PC-3 (cell line): ENCODE measurements around the gene TSPYL2. TPM values are rescaled to one million over a fixed set of nuclear protein-coding genes. Genes with fewer than 3 reads are reported as not detected.

Source experiments
- ATAC-seq: fragments of 200-7000 bp; cut with Tn5 transposase; 2 replicates; pipeline ENCODE4 v1.9.1; 2020; ENCODE audit warnings: mild to moderate bottlenecking, moderate library complexity
- BruUV-seq: library from RNA; stranded (reverse); fragments of 400-500 nt; replicated peaks from 2 replicates; lab custom pipeline; 2021; lab: Mats Ljungman, UMichigan
- CTCF ChIA-PET: fragments of 300-600 bp; sonication (Branson Sonifier 250); formaldehyde crosslinking; loops from one replicate; lab custom pipeline; 2022; ENCODE audit warnings: antibody characterized with exemption; lab: Charles Lee
- POLR2A ChIA-PET: fragments of 300-600 bp; sonication (Branson Sonifier 250); formaldehyde crosslinking; loops from one replicate; lab custom pipeline; 2022; ENCODE audit warnings: antibody characterized with exemption; ENCODE audit not compliant: unreplicated experiment; lab: Charles Lee
- DNase-seq: peaks from one replicate; pipeline ENCODE4 v3.0.0-alpha.2; 2015
- H2AFZ ChIP-seq: fragments of 300-600 bp; sonication (generic); 2 replicates; pipeline ENCODE4 v1.6.0; 2016; ENCODE audit warnings: antibody characterized with exemption, low read length
- H3F3A ChIP-seq: fragments of 300-600 bp; sonication (generic); one replicate; pipeline ENCODE4 v1.6.0; 2017; ENCODE audit warnings: antibody characterized with exemption, low read length, control low read depth, mild to moderate bottlenecking; ENCODE audit not compliant: unreplicated experiment
- H3K27ac ChIP-seq: fragments of 300-600 bp; sonication (generic); 2 replicates; pipeline ENCODE4 v1.5.1; 2016; ENCODE audit warnings: mild to moderate bottlenecking, low read length
- H3K27me3 ChIP-seq: fragments of 300-600 bp; sonication (generic); 2 replicates; pipeline ENCODE4 v1.6.1; 2016; ENCODE audit warnings: low read length, mixed read lengths
- H3K36me3 ChIP-seq: fragments of 300-600 bp; sonication (generic); 2 replicates; pipeline ENCODE4 v1.6.1; 2016; ENCODE audit warnings: low read depth, mixed run types, low read length, mixed read lengths
- H3K4me1 ChIP-seq: fragments of 300-600 bp; sonication (generic); 2 replicates; pipeline ENCODE4 v1.5.1; 2016; ENCODE audit warnings: low read length; ENCODE audit not compliant: insufficient read depth
- H3K4me2 ChIP-seq: fragments of 300-600 bp; sonication (generic); 2 replicates; pipeline ENCODE4 v1.6.0; 2016; ENCODE audit warnings: low read length
- H3K4me3 ChIP-seq: fragments of 300-600 bp; sonication (generic); 2 replicates; pipeline ENCODE4 v1.5.1; 2016; ENCODE audit warnings: mild to moderate bottlenecking, low read length, mixed read lengths
- H3K79me2 ChIP-seq: fragments of 300-600 bp; sonication (generic); 2 replicates; pipeline ENCODE4 v1.6.1; 2017; ENCODE audit warnings: low read length, mixed read lengths
- H3K9ac ChIP-seq: fragments of 300-600 bp; sonication (generic); 2 replicates; pipeline ENCODE4 v1.6.0; 2016; ENCODE audit warnings: mild to moderate bottlenecking, low read length
- H3K9me2 ChIP-seq: fragments of 300-600 bp; sonication (generic); replicated peaks from 2 replicates; pipeline ENCODE4 v1.6.1; 2016; ENCODE audit warnings: mixed run types, low read length, mixed read lengths
- H3K9me3 ChIP-seq: fragments of 300-600 bp; sonication (generic); 2 replicates; pipeline ENCODE4 v1.6.1; 2016; ENCODE audit warnings: low read length, mixed read lengths
- H4K20me1 ChIP-seq: fragments of 300-600 bp; sonication (generic); 2 replicates; pipeline ENCODE4 v1.6.1; 2016; ENCODE audit warnings: low read length, mixed read lengths
- EZH2 ChIP-seq: fragments of 300-600 bp; sonication (generic); IDR thresholded peaks from one replicate; pipeline ENCODE4 v1.6.1; 2017; ENCODE audit warnings: antibody characterized with exemption, mild to moderate bottlenecking, low read length; ENCODE audit not compliant: unreplicated experiment
- EZH2phosphoT487 ChIP-seq: fragments of 300-600 bp; sonication (generic); IDR thresholded peaks from 2 replicates; pipeline ENCODE4 v1.6.1; 2018; ENCODE audit warnings: mild to moderate bottlenecking, antibody characterized with exemption, low read length, borderline replicate concordance
- intact Hi-C: fragments of 100-400 bp; cut with micrococcal nuclease; formaldehyde crosslinking; loops from 2 replicates; pipeline ENCODE4 v1.9.0; 2023
- total RNA-seq: library from RNA; depleted of rRNA; stranded (reverse); fragments of >200 nt; gene quantifications from 2 replicates; pipeline ENCODE4 v1.2.3, GENCODE V29; 2014
- TF ChIP-seq, protein P1 (sequence below): fragments of 300-600 bp; sonication (generic); conservative IDR thresholded peaks from 2 replicates; pipeline ENCODE4 v1.5.1; 2017; ENCODE audit warnings: antibody characterized with exemption, low read depth, mild to moderate bottlenecking, low read length

TSPYL2 gene
- total RNA-seq, 1 experiment from 2014 or later: 22.4 TPM

DNA sequence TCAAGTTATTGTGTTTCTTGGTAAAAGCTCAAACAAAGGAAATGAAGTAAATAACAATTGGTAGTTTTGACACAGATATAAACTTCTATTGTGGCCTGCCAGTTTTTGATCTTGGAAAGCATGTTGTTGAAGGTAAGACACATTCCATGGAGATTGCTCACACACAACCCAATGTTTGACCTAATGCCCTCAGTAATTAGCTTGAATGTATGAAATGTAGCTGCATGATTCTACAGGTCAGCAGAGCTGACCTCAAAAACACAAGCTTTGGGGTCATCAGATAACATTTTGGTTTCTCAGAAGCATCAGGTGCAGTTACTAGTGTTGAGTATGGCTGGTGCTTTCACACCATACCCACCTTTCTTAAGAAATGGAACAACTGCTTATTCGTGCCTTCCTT is 17.1 kb upstream of the TSPYL2 start:
- Histone ChIP-seq H3K79me2 (no peaks in the 10 kb centered on the region), H3K4me3 (no peak overlapping the region), H3K9me2 (no peaks in the 10 kb centered on the region), H3F3A (no peaks in the 10 kb centered on the region), H3K4me1 (no peaks in the 10 kb centered on the region), H3K9me3 (no peaks in the 10 kb centered on the region), H3K27me3 (no peaks in the 10 kb centered on the region), H3K36me3 (no peaks in the 10 kb centered on the region), H2AFZ (no peak overlapping the region), H4K20me1 (no peaks in the 10 kb centered on the region), H3K4me2 (no peak overlapping the region), H3K27ac (no peak overlapping the region), H3K9ac (no peak overlapping the region)
- ChIA-PET POLR2A (no interaction called here), CTCF (no interaction called here)
- ATAC-seq: no peak
- intact Hi-C loops: no loop called here
- no peak for TF ChIP-seq EZH2
- no peak for TF ChIP-seq EZH2phosphoT487
- TF ChIP-seq, protein P1, sequence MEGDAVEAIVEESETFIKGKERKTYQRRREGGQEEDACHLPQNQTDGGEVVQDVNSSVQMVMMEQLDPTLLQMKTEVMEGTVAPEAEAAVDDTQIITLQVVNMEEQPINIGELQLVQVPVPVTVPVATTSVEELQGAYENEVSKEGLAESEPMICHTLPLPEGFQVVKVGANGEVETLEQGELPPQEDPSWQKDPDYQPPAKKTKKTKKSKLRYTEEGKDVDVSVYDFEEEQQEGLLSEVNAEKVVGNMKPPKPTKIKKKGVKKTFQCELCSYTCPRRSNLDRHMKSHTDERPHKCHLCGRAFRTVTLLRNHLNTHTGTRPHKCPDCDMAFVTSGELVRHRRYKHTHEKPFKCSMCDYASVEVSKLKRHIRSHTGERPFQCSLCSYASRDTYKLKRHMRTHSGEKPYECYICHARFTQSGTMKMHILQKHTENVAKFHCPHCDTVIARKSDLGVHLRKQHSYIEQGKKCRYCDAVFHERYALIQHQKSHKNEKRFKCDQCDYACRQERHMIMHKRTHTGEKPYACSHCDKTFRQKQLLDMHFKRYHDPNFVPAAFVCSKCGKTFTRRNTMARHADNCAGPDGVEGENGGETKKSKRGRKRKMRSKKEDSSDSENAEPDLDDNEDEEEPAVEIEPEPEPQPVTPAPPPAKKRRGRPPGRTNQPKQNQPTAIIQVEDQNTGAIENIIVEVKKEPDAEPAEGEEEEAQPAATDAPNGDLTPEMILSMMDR: no peak
- BruUV-seq: no TSS peak
- DNase-seq: no peak

DNA sequence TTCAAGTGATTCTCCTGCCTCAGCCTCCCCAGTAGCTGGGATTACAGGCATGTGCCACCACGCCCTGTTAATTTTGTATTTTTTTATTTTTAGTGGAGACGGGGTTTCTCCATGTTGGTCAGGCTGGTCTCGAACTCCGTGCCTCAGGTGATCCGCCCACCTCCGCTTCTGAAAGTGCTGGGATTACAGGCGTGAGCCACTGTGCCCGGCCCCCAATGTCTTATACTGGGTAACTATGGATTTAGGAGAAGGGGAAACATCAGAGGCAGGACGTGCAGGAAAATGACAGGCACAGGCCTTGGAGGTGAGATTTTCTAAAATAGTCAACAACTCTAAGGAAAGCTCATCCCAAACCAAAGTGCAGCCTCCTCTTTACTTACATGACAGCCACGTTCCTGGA is 11.1 kb upstream of the TSPYL2 start:
- ChIA-PET CTCF (no interaction called here), POLR2A (no interaction called here)
- Histone ChIP-seq H3K9me2 (no peaks in the 10 kb centered on the region), H3K4me3 (no peak overlapping the region), H3K4me2 (no peak overlapping the region), H3K4me1 (peaks cover 7% of the 10 kb centered on the region; the same call in 1 of the 2 replicates), H3K27ac (no peak overlapping the region), H2AFZ (peak overlapping the region; percentile 96; the same call in 1 of the 2 replicates), H3K27me3 (no peaks in the 10 kb centered on the region), H3K9ac (no peak overlapping the region), H3K79me2 (no peaks in the 10 kb centered on the region), H3F3A (no peaks in the 10 kb centered on the region), H3K36me3 (no peaks in the 10 kb centered on the region), H3K9me3 (no peaks in the 10 kb centered on the region), H4K20me1 (no peaks in the 10 kb centered on the region)
- no peak for DNase-seq
- no TSS peak for BruUV-seq
- ATAC-seq: no peak
- no peak for TF ChIP-seq EZH2
- no peak for TF ChIP-seq EZH2phosphoT487
- TF ChIP-seq, protein P1: no peak
- intact Hi-C loops: loop anchor here (1.0 kb wide), 2 partner anchors 18 to 22 kb away; no protein-coding TSS in a partner anchor

DNA sequence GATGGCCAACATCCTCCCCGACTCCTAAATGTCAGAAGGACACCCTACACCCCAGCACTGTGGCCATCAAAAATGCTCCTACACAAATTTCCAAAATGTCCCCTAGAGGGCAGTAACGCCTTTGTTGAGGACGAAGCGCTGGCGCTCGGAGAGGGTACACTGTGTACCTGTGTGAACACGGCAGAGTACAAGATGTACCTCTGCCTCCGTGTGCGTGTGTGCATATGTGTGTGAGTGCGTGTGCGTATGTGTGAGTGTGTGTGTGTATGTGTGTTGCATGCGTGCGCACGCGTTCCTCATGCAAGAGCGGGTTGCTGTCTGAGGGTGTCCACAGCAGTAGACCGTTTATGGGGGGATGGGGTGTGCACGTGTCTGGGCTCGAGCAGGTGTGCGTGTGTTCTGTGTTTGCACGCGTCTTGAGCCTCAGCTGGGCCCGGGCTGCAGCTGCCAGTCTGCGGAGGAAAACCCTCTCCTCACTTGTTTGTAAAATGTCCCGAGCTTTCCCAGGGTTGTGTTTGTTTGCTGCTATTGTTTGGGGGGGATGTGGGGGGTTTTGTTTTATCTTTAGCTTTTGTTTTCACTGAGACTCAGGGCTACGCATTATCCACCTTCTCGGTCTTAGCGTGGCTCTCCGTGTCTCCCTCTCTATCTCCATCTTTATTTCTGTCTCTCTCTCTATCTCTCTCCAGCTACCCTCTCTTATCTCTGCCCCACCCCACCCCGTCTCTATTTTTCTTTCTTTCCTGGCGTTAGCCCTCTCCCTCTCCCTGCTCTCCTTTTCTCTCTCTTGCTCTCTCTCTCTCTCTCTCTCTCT is 10.4 kb upstream of the TSPYL2 start:
- no peaks in the 10 kb centered on the region for H4K20me1 ChIP-seq
- ATAC-seq: peak; percentile 92
- peaks cover 7% of the 10 kb centered on the region; the same call in 1 of the 2 replicates for H3K4me1 ChIP-seq
- intact Hi-C loops: loop anchor here (1.0 kb wide), 2 partner anchors 17 to 21 kb away; no protein-coding TSS in a partner anchor
- H2AFZ ChIP-seq: peak overlapping the region; percentile 96
- H3K27ac ChIP-seq: no peak overlapping the region
- peak overlapping the region; percentile 80 for H3K4me3 ChIP-seq
- BruUV-seq: no TSS peak
- H3K9me3 ChIP-seq: no peaks in the 10 kb centered on the region
- peak; percentile 89 for DNase-seq
- H3K4me2 ChIP-seq: peak overlapping the region; percentile 93
- no peaks in the 10 kb centered on the region for H3F3A ChIP-seq
- no peaks in the 10 kb centered on the region for H3K27me3 ChIP-seq
- no peaks in the 10 kb centered on the region for H3K79me2 ChIP-seq
- H3K9me2 ChIP-seq: no peaks in the 10 kb centered on the region
- POLR2A ChIA-PET: interaction anchor here (0.6 kb wide), 1 partner anchor 9 kb away, joined by 4 read pairs; no protein-coding TSS in a partner anchor
- CTCF ChIA-PET: no interaction called here
- peak overlapping the region; percentile 49 for H3K9ac ChIP-seq
- no peaks in the 10 kb centered on the region for H3K36me3 ChIP-seq
- TF ChIP-seq EZH2phosphoT487: no peak
- TF ChIP-seq, protein P1: peak; percentile 82
